A673 (cell line): ENCODE data around the gene TMEM238. TPM values are rescaled to one million over a fixed set of nuclear protein-coding genes. Genes with fewer than 3 reads are reported as not detected.

Experiments used
- BruUV-seq: library from RNA; stranded (reverse); fragments of 400-500 nt; replicated peaks from 2 replicates; lab custom pipeline; 2021; lab: Mats Ljungman, UMichigan
- CTCF ChIA-PET: fragments of 300-600 bp; sonication (Branson Sonifier 250); formaldehyde crosslinking; loops from one replicate; lab custom pipeline; 2022; ENCODE audit warnings: antibody characterized with exemption; lab: Charles Lee
- POLR2A ChIA-PET: fragments of 300-600 bp; sonication (Branson Sonifier 250); formaldehyde crosslinking; loops from one replicate; lab custom pipeline; 2022; ENCODE audit warnings: antibody characterized with exemption; ENCODE audit not compliant: low non-redundant PET; lab: Charles Lee
- DNase-seq: peaks from one replicate; pipeline ENCODE4 v3.0.0-alpha.2; 2015; ENCODE audit warnings: low spot score
- H3K27ac ChIP-seq: fragments of 200-600 bp; sonication (generic); 2 replicates; pipeline ENCODE4 v1.5.1; 2016; ENCODE audit warnings: mixed run types, low read depth, mild to moderate bottlenecking, mixed read lengths, antibody characterized with exemption, low read length; ENCODE audit not compliant: poor library complexity, severe bottlenecking
- H3K27me3 ChIP-seq: fragments of 200-600 bp; sonication (generic); replicated peaks from 2 replicates; pipeline ENCODE4 v1.6.1; 2017; ENCODE audit warnings: mixed run types, low read depth, mild to moderate bottlenecking, mixed read lengths, antibody characterized with exemption, low read length; ENCODE audit not compliant: insufficient read depth, poor library complexity
- H3K36me3 ChIP-seq: fragments of 200-600 bp; sonication (generic); 2 replicates; pipeline ENCODE4 v1.6.1; 2016; ENCODE audit warnings: mixed run types, mild to moderate bottlenecking, mixed read lengths, antibody characterized with exemption, low read length; ENCODE audit not compliant: insufficient read depth, poor library complexity, severe bottlenecking
- H3K4me1 ChIP-seq: fragments of 200-600 bp; sonication (generic); 2 replicates; pipeline ENCODE4 v1.6.1; 2017; ENCODE audit warnings: mixed run types, mild to moderate bottlenecking, mixed read lengths, antibody characterized with exemption, low read length; ENCODE audit not compliant: insufficient read depth, poor library complexity, severe bottlenecking
- H3K4me3 ChIP-seq: fragments of 200-600 bp; sonication (generic); 2 replicates; pipeline ENCODE4 v1.5.1; 2016; ENCODE audit warnings: low read depth, mixed run types, mild to moderate bottlenecking, mixed read lengths, low read length; ENCODE audit not compliant: poor library complexity, severe bottlenecking
- H3K9me3 ChIP-seq: fragments of 200-600 bp; sonication (generic); 2 replicates; pipeline ENCODE4 v1.6.1; 2016; ENCODE audit warnings: mixed run types, low read depth, mild to moderate bottlenecking, mixed read lengths, antibody characterized with exemption, low read length; ENCODE audit not compliant: poor library complexity, severe bottlenecking
- CTCF ChIP-seq: fragments of 300-800, 200-600 bp; sonication (generic); conservative IDR thresholded peaks from 2 replicates; pipeline ENCODE4 v1.5.1; 2017; ENCODE audit warnings: low read depth, mild to moderate bottlenecking, antibody characterized with exemption, low read length, moderate library complexity, mixed read lengths
- EZH2 ChIP-seq: fragments of 200-600 bp; sonication (generic); IDR thresholded peaks from 2 replicates; pipeline ENCODE4 v1.6.1; 2017; ENCODE audit warnings: borderline replicate concordance, low read depth, mild to moderate bottlenecking, mixed read lengths, antibody characterized with exemption, low read length; ENCODE audit not compliant: poor library complexity, severe bottlenecking
- intact Hi-C: fragments of 100-400 bp; cut with micrococcal nuclease; formaldehyde crosslinking; loops from one replicate; pipeline ENCODE4 v1.10.0; 2022; ENCODE audit not compliant: unreplicated experiment
- total RNA-seq: library from RNA; stranded (reverse); gene quantifications from 2 replicates; pipeline ENCODE4 v1.2.3, GENCODE V29; 2021

TMEM238 gene
- total RNA-seq, 1 experiment from 2014 or later: 0.69 TPM

DNA sequence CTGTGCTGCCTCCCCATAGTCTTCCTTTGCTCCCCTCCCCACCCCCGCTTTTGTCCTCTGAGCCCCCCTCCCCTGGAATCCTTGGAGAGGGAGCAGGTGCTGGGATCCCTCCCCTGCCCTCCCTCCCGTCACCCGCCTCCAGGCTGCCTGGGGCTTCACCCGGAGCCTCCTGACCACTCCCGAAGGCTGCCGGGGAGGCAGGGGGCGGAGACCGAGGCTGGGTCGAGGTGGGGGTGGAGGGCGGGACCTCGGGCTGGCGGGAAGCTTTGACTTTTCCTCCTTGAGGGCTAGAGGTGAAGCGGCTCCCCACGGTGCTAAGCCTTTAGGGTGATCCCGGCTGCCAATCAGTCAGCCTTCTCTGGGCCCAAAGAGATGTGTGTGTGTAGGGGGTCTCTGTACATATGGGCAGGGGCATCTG, 42.9 kb downstream of the TMEM238 start:
- no peaks in the 10 kb centered on the region for H3K9me3 ChIP-seq
- peaks cover 8% of the 10 kb centered on the region for H3K4me1 ChIP-seq
- peak overlapping the region; percentile 89 for H3K27ac ChIP-seq
- peak overlapping the region; percentile 74 for H3K4me3 ChIP-seq
- peaks cover 15% of the 10 kb centered on the region for H3K36me3 ChIP-seq
- no peak for DNase-seq
- POLR2A ChIA-PET: no interaction called here
- no peak for TF ChIP-seq CTCF
- no peak for TF ChIP-seq EZH2
- CTCF ChIA-PET: no interaction called here
- H3K27me3 ChIP-seq: no peaks in the 10 kb centered on the region
- BruUV-seq: no TSS peak
- intact Hi-C loops: no loop called here

DNA sequence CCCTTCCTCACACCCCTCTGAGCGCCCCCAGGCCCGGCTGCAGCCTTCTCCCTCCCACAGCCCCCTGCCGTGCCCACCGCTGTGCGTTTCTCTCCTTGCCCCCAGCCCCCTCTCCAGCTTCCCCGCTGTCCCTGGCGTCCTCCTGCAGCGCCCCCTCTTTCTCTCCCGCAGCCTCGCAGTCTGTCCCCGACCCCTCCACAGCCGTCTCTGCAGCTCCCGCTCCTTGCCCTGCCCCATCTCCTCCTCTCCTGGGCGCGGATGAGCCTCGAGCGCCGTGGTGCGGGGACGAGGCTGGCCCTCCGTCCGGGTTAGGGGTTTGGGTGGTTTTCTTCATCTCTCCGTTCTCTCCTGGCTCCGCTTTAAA, 43.3 kb downstream of the TMEM238 start:
- Histone ChIP-seq H3K27ac (peak overlapping the region; percentile 89), H3K4me3 (peak overlapping the region; percentile 74), H3K27me3 (no peaks in the 10 kb centered on the region), H3K9me3 (no peaks in the 10 kb centered on the region), H3K36me3 (peaks cover 15% of the 10 kb centered on the region), H3K4me1 (peaks cover 8% of the 10 kb centered on the region)
- peak; percentile 40 for DNase-seq
- intact Hi-C loops: no loop called here
- BruUV-seq: no TSS peak
- ChIA-PET POLR2A (no interaction called here), CTCF (no interaction called here)
- TF ChIP-seq EZH2 (no peak), CTCF (peak; percentile 49)

GRCh38 chr19:55339889-55340783, 44.0 kb downstream of the TMEM238 start:
- Histone ChIP-seq H3K36me3 (peaks cover 15% of the 10 kb centered on the region), H3K4me3 (peak overlapping the region; percentile 74), H3K4me1 (peaks cover 8% of the 10 kb centered on the region), H3K27ac (peak overlapping the region; percentile 89), H3K27me3 (no peaks in the 10 kb centered on the region), H3K9me3 (no peaks in the 10 kb centered on the region)
- CTCF ChIA-PET: interaction anchor here (0.9 kb wide), 1 partner anchor 39 kb away, joined by 3 read pairs; no protein-coding TSS in a partner anchor
- intact Hi-C loops: no loop called here
- POLR2A ChIA-PET: interaction anchor here (0.6 to 0.9 kb wide), 3 partner anchors 39 to 844 kb away, joined by 3 to 4 read pairs (median 4); no protein-coding TSS in a partner anchor
- TF ChIP-seq EZH2: no peak
- no peak for TF ChIP-seq CTCF
- BruUV-seq: no TSS peak
- DNase-seq: no peak
